CD14-positive monocyte (primary cell): Measurements from ENCODE around the gene TAF5L. TPM values are rescaled to one million over a fixed set of nuclear protein-coding genes. Genes with fewer than 3 reads are reported as not detected.
A peak's percentile ranks its signal among the peaks of the same experiment; 100 is the strongest.

Experiments
- DNase-seq, 3 donors: peaks; one replicate each; pipeline ENCODE4 v3.0.0-alpha.2; 2011 to 2022
- H2AFZ ChIP-seq: 2 replicates; pipeline ENCODE4 v1.6.0; 2012; ENCODE audit warnings: mild to moderate bottlenecking, low read depth, low read length, inconsistent platforms; ENCODE audit not compliant: insufficient read depth, poor library complexity, severe bottlenecking
- H3K27ac ChIP-seq, 2 donors: 1 replicate in 1 of 2; 2 replicates in 1 of 2; pipeline ENCODE4 v1.5.1; 2012 to 2013; ENCODE audit warnings: low read length in 2 of 2, control low read depth in 1 of 2, inconsistent platforms in 1 of 2, low read depth in 1 of 2, mild to moderate bottlenecking in 1 of 2
- H3K27me3 ChIP-seq, 2 donors: one replicate each; pipeline versions ENCODE4 v1.6.0 to v1.6.1; 2011 to 2013; ENCODE audit warnings: low read length in 2 of 2; ENCODE audit not compliant: control insufficient read depth in 2 of 2, insufficient read depth in 2 of 2
- H3K36me3 ChIP-seq, 2 donors: replicated peaks in 1 of 2; 1 replicate in 1 of 2; 2 replicates in 1 of 2; pipeline versions ENCODE4 v1.5.1 to v1.6.1; 2012 to 2013; ENCODE audit warnings: low read length in 2 of 2, control low read depth in 1 of 2, inconsistent platforms in 1 of 2, mild to moderate bottlenecking in 1 of 2; ENCODE audit not compliant: insufficient read depth in 2 of 2, control insufficient read depth in 1 of 2
- H3K4me1 ChIP-seq, 2 donors: 1 replicate in 1 of 2; 2 replicates in 1 of 2; pipeline versions ENCODE4 v1.5.1 to v1.6.1; 2012 to 2013; ENCODE audit warnings: low read length in 2 of 2, control low read depth in 1 of 2, inconsistent platforms in 1 of 2, mild to moderate bottlenecking in 1 of 2, moderate library complexity in 1 of 2; ENCODE audit not compliant: insufficient read depth in 2 of 2, control insufficient read depth in 1 of 2
- H3K4me2 ChIP-seq: replicated peaks from 2 replicates; pipeline ENCODE3; 2012; ENCODE audit warnings: low read length, moderate library complexity, mild to moderate bottlenecking; ENCODE audit not compliant: poor library complexity, severe bottlenecking; ENCODE audit errors: extremely low read depth
- H3K4me3 ChIP-seq, 3 experiments: fragments of 200-600 bp in 1 of 3; sonication (generic) in 1 of 3; replicated peaks in 1 of 3; 1 replicate in 2 of 3; 2 replicates in 1 of 3; pipeline ENCODE4 v1.5.1; 2011 to 2013; ENCODE audit warnings: low read length in 3 of 3, mild to moderate bottlenecking in 3 of 3, control low read depth in 2 of 3, low read depth in 2 of 3, inconsistent platforms in 1 of 3, moderate library complexity in 1 of 3
- H3K79me2 ChIP-seq: 2 replicates; pipeline ENCODE4 v1.6.0; 2012; ENCODE audit warnings: mild to moderate bottlenecking, control low read depth, inconsistent platforms, low read length, moderate library complexity; ENCODE audit not compliant: insufficient read depth
- H3K9ac ChIP-seq: 2 replicates; pipeline ENCODE4 v1.6.0; 2017; ENCODE audit warnings: low read length, mild to moderate bottlenecking; ENCODE audit not compliant: insufficient read depth, poor library complexity, severe bottlenecking
- H3K9me3 ChIP-seq, 2 donors: replicated peaks in 1 of 2; 1 replicate in 1 of 2; 2 replicates in 1 of 2; pipeline versions ENCODE4 v1.5.1 to v1.6.1; 2012 to 2013; ENCODE audit warnings: low read length in 2 of 2, control low read depth in 1 of 2; ENCODE audit not compliant: control insufficient read depth in 1 of 2, insufficient read depth in 1 of 2
- H4K20me1 ChIP-seq: 2 replicates; pipeline ENCODE4 v1.6.0; 2012; ENCODE audit warnings: mild to moderate bottlenecking, low read length, control low read depth, moderate library complexity; ENCODE audit not compliant: insufficient read depth
- H3K27ac Mint-ChIP-seq, 7 donors: one replicate each; pipeline ENCODE4 v1.8.0; 2020; ENCODE audit warnings: mild to moderate bottlenecking in 7 of 7, mixed read lengths in 7 of 7, moderate library complexity in 6 of 7, inconsistent platforms in 2 of 7
- H3K27me3 Mint-ChIP-seq, 3 donors: one replicate each; pipeline ENCODE4 v1.8.0; 2021 to 2022; ENCODE audit warnings: low read depth in 3 of 3, mild to moderate bottlenecking in 3 of 3, mixed read lengths in 3 of 3, moderate library complexity in 3 of 3, inconsistent platforms in 1 of 3
- H3K36me3 Mint-ChIP-seq, 2 donors: one replicate each; pipeline ENCODE4 v1.8.0; 2020; ENCODE audit warnings: mixed read lengths in 2 of 2, inconsistent platforms in 1 of 2, mild to moderate bottlenecking in 1 of 2
- H3K4me1 Mint-ChIP-seq: one replicate; pipeline ENCODE4 v1.8.0; 2020; ENCODE audit warnings: mild to moderate bottlenecking, mixed read lengths
- H3K4me3 Mint-ChIP-seq, 2 donors: one replicate each; pipeline ENCODE4 v1.8.0; 2020; ENCODE audit warnings: mild to moderate bottlenecking in 2 of 2, mixed read lengths in 2 of 2, moderate library complexity in 1 of 2
- H3K9me3 Mint-ChIP-seq, 7 donors: one replicate each; pipeline ENCODE4 v1.8.0; 2020 to 2022; ENCODE audit warnings: mixed read lengths in 7 of 7, mild to moderate bottlenecking in 6 of 7, moderate library complexity in 6 of 7, inconsistent platforms in 2 of 7
- WGBS: methylation state at CpG from one replicate; pipeline ENCODE4 v1.1.5; 2013; ENCODE audit warnings: missing lambda C conversion rate; ENCODE audit not compliant: insufficient coverage; 5-methylcytosine and 5-hydroxymethylcytosine counted together
- intact Hi-C, 2 donors: fragments of 100-400 bp; cut with micrococcal nuclease; formaldehyde crosslinking; loops; one replicate each; pipeline versions ENCODE4 v1.15.0 to v1.15.1; 2023
- polyA plus RNA-seq, 3 donors: library from polyadenylated mRNA; depleted of rRNA in 1 of 3; unstranded in 2 of 3; stranded (reverse) in 1 of 3; fragments of 300-500 nt in 2 of 3; fragments of >200 nt in 1 of 3; fragmentation: Illumina TruSeq in 2 of 3; gene quantifications; 1 replicate in 2 of 3; 2 replicates in 1 of 3; pipeline ENCODE4 v1.2.3, GENCODE V29; 2012 to 2021
- TF ChIP-seq, protein P1 (sequence below): fragments of 200-600 bp; IDR thresholded peaks from one replicate; pipeline ENCODE4 v1.8.0; 2022; ENCODE audit warnings: antibody characterized with exemption, mild to moderate bottlenecking

TAF5L gene
- polyA plus RNA-seq, 3 donors, result 3.8 to 15.4 (median 4.9) TPM

DNA sequence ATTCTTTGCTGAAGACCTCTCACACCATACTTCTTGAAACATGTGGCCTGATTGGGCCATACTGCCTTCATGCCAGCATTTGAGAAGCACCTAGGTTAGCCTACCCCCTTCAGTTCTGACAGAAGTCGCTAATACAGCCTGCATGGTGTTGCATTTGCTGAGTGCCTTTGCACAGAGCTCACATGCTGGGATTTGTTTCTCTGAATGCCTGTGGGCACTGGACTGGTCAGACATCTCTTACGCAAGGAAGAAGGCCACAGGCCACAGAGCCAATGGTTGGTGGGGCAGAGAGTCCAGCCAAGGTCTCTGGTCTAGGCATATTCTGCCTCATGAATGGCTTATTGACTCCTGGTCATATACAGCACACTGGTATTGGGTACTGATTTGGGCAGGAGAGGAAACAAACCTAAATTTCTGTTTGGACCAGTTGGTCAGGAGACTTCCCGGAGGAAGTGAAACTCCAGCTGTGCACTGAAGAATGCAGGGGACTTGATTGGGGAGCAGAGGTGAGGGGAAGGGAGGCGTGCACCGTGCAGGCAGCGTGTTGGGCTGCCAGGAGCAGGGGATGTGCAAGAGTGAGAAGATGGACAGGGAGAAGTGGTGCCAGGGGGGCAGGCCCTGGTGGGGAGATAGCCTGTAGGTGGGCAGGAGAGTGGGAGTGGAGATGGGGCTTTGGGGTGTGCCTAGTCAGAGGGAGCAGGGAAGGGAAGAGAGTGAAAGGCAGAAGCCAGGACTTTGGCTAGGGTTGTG, 18.2 kb upstream of the TAF5L start:
- intact Hi-C loops, result no loop called here
- peak overlapping the region; percentile 15 for H3K4me2 ChIP-seq
- H3K27ac Mint-ChIP-seq, result peak overlapping the region in 6 of 7 donors; percentile 0 to 81 (median 40)
- H3K36me3 Mint-ChIP-seq, result peaks cover 49 to 61% of the 10 kb centered on the region in 2 donors
- H3K27me3 ChIP-seq, result no peaks in the 10 kb centered on the region
- H3K9me3 ChIP-seq, result no peaks in the 10 kb centered on the region
- no peak overlapping the region for H3K4me3 Mint-ChIP-seq
- peaks cover 38 to 74% of the 10 kb centered on the region in 2 donors for H3K36me3 ChIP-seq
- H3K79me2 ChIP-seq, result no peaks in the 10 kb centered on the region
- no peak overlapping the region for H2AFZ ChIP-seq
- peak overlapping the region in 1 of 2 donors; percentile 33 for H3K27ac ChIP-seq
- peaks cover 4% of the 10 kb centered on the region for H4K20me1 ChIP-seq
- DNase-seq, result peak in 2 of 3 donors; percentile 24 to 42
- peaks cover 0 to 5% (median 0%) of the 10 kb centered on the region in 3 donors for H3K27me3 Mint-ChIP-seq
- WGBS, result 30% methylated on average over 6 of the region's 6 CpGs
- no peak overlapping the region for H3K4me3 ChIP-seq
- peaks cover 9 to 11% of the 10 kb centered on the region in 2 donors for H3K4me1 ChIP-seq
- TF ChIP-seq, protein P1, sequence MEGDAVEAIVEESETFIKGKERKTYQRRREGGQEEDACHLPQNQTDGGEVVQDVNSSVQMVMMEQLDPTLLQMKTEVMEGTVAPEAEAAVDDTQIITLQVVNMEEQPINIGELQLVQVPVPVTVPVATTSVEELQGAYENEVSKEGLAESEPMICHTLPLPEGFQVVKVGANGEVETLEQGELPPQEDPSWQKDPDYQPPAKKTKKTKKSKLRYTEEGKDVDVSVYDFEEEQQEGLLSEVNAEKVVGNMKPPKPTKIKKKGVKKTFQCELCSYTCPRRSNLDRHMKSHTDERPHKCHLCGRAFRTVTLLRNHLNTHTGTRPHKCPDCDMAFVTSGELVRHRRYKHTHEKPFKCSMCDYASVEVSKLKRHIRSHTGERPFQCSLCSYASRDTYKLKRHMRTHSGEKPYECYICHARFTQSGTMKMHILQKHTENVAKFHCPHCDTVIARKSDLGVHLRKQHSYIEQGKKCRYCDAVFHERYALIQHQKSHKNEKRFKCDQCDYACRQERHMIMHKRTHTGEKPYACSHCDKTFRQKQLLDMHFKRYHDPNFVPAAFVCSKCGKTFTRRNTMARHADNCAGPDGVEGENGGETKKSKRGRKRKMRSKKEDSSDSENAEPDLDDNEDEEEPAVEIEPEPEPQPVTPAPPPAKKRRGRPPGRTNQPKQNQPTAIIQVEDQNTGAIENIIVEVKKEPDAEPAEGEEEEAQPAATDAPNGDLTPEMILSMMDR, result no peak
- H3K4me1 Mint-ChIP-seq, result peaks cover 12% of the 10 kb centered on the region
- peak overlapping the region; percentile 15 for H3K9ac ChIP-seq
- H3K9me3 Mint-ChIP-seq, result no peaks in the 10 kb centered on the region

DNA sequence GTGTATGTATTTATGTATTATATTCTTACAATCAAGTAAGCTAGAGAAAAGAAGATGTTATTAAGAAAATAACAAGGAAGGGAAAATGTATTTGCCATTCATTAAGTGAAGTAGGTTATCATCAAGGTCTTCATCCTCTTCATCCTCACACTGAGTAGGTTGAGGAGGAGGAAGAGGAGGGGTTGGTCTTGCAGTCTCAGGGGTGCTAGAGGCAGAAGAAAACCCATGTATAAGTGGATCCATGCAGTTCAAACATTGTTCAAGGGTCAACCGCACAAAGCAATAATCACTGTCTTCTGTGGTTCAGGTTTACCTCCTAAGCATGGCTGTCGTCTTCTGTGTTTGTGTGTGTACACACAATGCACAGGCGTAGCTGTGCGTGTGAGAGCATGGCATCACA, 17.0 kb upstream of the TAF5L start:
- WGBS, result 100% methylated on average over 4 of the region's 4 CpGs
- no peak overlapping the region for H3K27ac Mint-ChIP-seq

More for the DNA sequence above, 17.0 kb upstream of the TAF5L start:
- peaks cover 12% of the 10 kb centered on the region for H3K4me1 Mint-ChIP-seq
- intact Hi-C loops, result no loop called here
- Histone ChIP-seq H3K9ac (no peak overlapping the region), H3K79me2 (no peaks in the 10 kb centered on the region), H4K20me1 (peaks cover 4% of the 10 kb centered on the region), H3K9me3 (no peaks in the 10 kb centered on the region), H3K27ac (no peak overlapping the region), H3K27me3 (no peaks in the 10 kb centered on the region), H3K36me3 (peaks cover 27 to 72% of the 10 kb centered on the region in 2 donors), H3K4me2 (no peak overlapping the region), H3K4me3 (no peak overlapping the region), H3K4me1 (peaks cover 9 to 11% of the 10 kb centered on the region in 2 donors), H2AFZ (no peak overlapping the region)
- peaks cover 0 to 5% (median 0%) of the 10 kb centered on the region in 3 donors for H3K27me3 Mint-ChIP-seq
- TF ChIP-seq, protein P1, result no peak
- no peaks in the 10 kb centered on the region for H3K9me3 Mint-ChIP-seq
- H3K36me3 Mint-ChIP-seq, result peaks cover 48 to 65% of the 10 kb centered on the region in 2 donors
- DNase-seq, result no peak
- H3K4me3 Mint-ChIP-seq, result no peak overlapping the region
